Cardiac muscle cell (in vitro differentiated cells and primary cell): ENCODE data around the gene MYCBP. TPM values are rescaled to one million over a fixed set of nuclear protein-coding genes. Genes with fewer than 3 reads are reported as not detected.
"Not testable (repeated sequence)": the region's sequence is repeated elsewhere in the genome, so short reads cannot be mapped to it uniquely, and the experiment has no call there.

Experiments
- DNase-seq, 2 donors: peaks; one replicate each; pipeline versions ENCODE4 v3.0.0 to v3.0.0-alpha.2; 2010 to 2017; ENCODE audit warnings: low read depth in 1 of 2, low spot score in 1 of 2
- H3K27ac ChIP-seq: fragments of 200-600 bp; sonication (generic); 2 replicates; pipeline ENCODE4 v1.5.1; 2016
- H3K27me3 ChIP-seq: fragments of 200-600 bp; sonication (generic); 2 replicates; pipeline ENCODE4 v1.6.0; 2016; ENCODE audit warnings: control low read depth
- H3K36me3 ChIP-seq: fragments of 200-600 bp; sonication (generic); 2 replicates; pipeline ENCODE4 v1.5.1; 2016; ENCODE audit warnings: control low read depth
- H3K4me1 ChIP-seq: fragments of 200-600 bp; sonication (generic); 2 replicates; pipeline ENCODE4 v1.8.1; 2017; ENCODE audit warnings: low read depth, mild to moderate bottlenecking, mixed run types
- H3K4me3 ChIP-seq: fragments of 200-600 bp; sonication (generic); 2 replicates; pipeline ENCODE4 v1.5.1; 2016; ENCODE audit warnings: mild to moderate bottlenecking
- H3K9me3 ChIP-seq: fragments of 200-600 bp; sonication (generic); 2 replicates; pipeline ENCODE4 v1.5.1; 2017; ENCODE audit warnings: low read depth, mild to moderate bottlenecking, control low read depth
- CTCF ChIP-seq: IDR thresholded peaks from 2 replicates; pipeline ENCODE4 v1.5.1; 2012; ENCODE audit warnings: low read depth, mild to moderate bottlenecking, low read length
- polyA plus RNA-seq: library from polyadenylated mRNA; unstranded; fragments of >200 nt; fragmentation: Nextera tagmentation; extraction: Ambion mirVana; gene quantifications from 2 replicates; pipeline ENCODE4 v1.2.1, GENCODE V29; 2016
- total RNA-seq: library from RNA; depleted of rRNA; stranded (reverse); fragments of >200 nt; gene quantifications from 2 replicates; pipeline ENCODE4 v1.2.3, GENCODE V29; 2016

MYCBP gene
- total and polyA plus RNA-seq, 2 experiments from 2014 or later = 8.8 to 51.8 TPM

- no peaks in the 10 kb centered on the region for H3K4me1 ChIP-seq
- H3K27me3 ChIP-seq = no peaks in the 10 kb centered on the region
- H3K4me3 ChIP-seq = no peak overlapping the region
- DNase-seq = no peak
- no peak for TF ChIP-seq CTCF
- no peaks in the 10 kb centered on the region for H3K9me3 ChIP-seq
- peaks cover 15% of the 10 kb centered on the region for H3K36me3 ChIP-seq
- H3K27ac ChIP-seq = no peak overlapping the region
Observed at GRCh38 chr1:38848071-38848470, 25.1 kb downstream of the MYCBP start.

GRCh38 chr1:38846210-38846609, 26.9 kb downstream of the MYCBP start:
- Histone ChIP-seq H3K27me3 (no peaks in the 10 kb centered on the region), H3K9me3 (no peaks in the 10 kb centered on the region), H3K4me1 (no peaks in the 10 kb centered on the region), H3K36me3 (peaks cover 23% of the 10 kb centered on the region), H3K4me3 (no peak overlapping the region), H3K27ac (no peak overlapping the region)
- no peak for TF ChIP-seq CTCF
- DNase-seq = no peak

GRCh38 chr1:38845088-38845487, 28.1 kb downstream of the MYCBP start:
- not testable (repeated sequence) for H3K9me3 ChIP-seq, DNase-seq, H3K27ac ChIP-seq, H3K27me3 ChIP-seq, H3K4me3 ChIP-seq, H3K4me1 ChIP-seq
- peaks cover 20% of the 10 kb centered on the region for H3K36me3 ChIP-seq

GRCh38 chr1:38840281-38840680, 32.9 kb downstream of the MYCBP start:
- H3K4me3 ChIP-seq = no peak overlapping the region
- H3K27me3 ChIP-seq = no peaks in the 10 kb centered on the region
- H3K36me3 ChIP-seq = peaks cover 13% of the 10 kb centered on the region
- DNase-seq = no peak
- no peak for TF ChIP-seq CTCF
- no peak overlapping the region for H3K27ac ChIP-seq
- H3K9me3 ChIP-seq = no peaks in the 10 kb centered on the region
- H3K4me1 ChIP-seq = no peaks in the 10 kb centered on the region

GRCh38 chr1:38839363-38839762, 33.8 kb downstream of the MYCBP start:
- H3K27ac ChIP-seq = no peak overlapping the region
- H3K4me3 ChIP-seq = no peak overlapping the region
- no peaks in the 10 kb centered on the region for H3K27me3 ChIP-seq
- H3K4me1 ChIP-seq = no peaks in the 10 kb centered on the region
- no peaks in the 10 kb centered on the region for H3K9me3 ChIP-seq
- peaks cover 13% of the 10 kb centered on the region for H3K36me3 ChIP-seq
- TF ChIP-seq CTCF = no peak
- no peak for DNase-seq

- H3K9me3 ChIP-seq, DNase-seq, H3K27me3 ChIP-seq, H3K4me1 ChIP-seq, H3K4me3 ChIP-seq, H3K27ac ChIP-seq, H3K36me3 ChIP-seq: not testable (repeated sequence)
Observed at GRCh38 chr1:38836316-38836715, 36.8 kb downstream of the MYCBP start.
